Glutamatergic neuron (in vitro differentiated cells): ENCODE measurements around the gene ITPK1. TPM values are rescaled to one million over a fixed set of nuclear protein-coding genes. Genes with fewer than 3 reads are reported as not detected.

Experiments used
- DNase-seq: peaks from one replicate; pipeline ENCODE4 v3.0.0; 2022
- H3K27ac Mint-ChIP-seq: one replicate; pipeline ENCODE4 v1.8.0; 2020; ENCODE audit warnings: mild to moderate bottlenecking, mixed read lengths, inconsistent platforms; ENCODE audit not compliant: unreplicated experiment
- H3K27me3 Mint-ChIP-seq: one replicate; pipeline ENCODE4 v1.8.0; 2020; ENCODE audit warnings: mild to moderate bottlenecking, moderate library complexity, mixed read lengths, inconsistent platforms; ENCODE audit not compliant: unreplicated experiment
- H3K36me3 Mint-ChIP-seq: one replicate; pipeline ENCODE4 v1.8.0; 2020; ENCODE audit warnings: mild to moderate bottlenecking, mixed read lengths, inconsistent platforms; ENCODE audit not compliant: unreplicated experiment
- H3K4me1 Mint-ChIP-seq: one replicate; pipeline ENCODE4 v1.8.0; 2020; ENCODE audit warnings: mild to moderate bottlenecking, low read depth, mixed read lengths, inconsistent platforms; ENCODE audit not compliant: unreplicated experiment
- H3K4me3 Mint-ChIP-seq: one replicate; pipeline ENCODE4 v1.8.0; 2020; ENCODE audit warnings: mild to moderate bottlenecking, mixed read lengths, inconsistent platforms; ENCODE audit not compliant: unreplicated experiment
- H3K9me3 Mint-ChIP-seq: one replicate; pipeline ENCODE4 v1.8.0; 2020; ENCODE audit warnings: mild to moderate bottlenecking, moderate library complexity, mixed read lengths, inconsistent platforms; ENCODE audit not compliant: unreplicated experiment
- total RNA-seq: library from RNA; stranded (reverse); fragmentation: NEBNext Ultra II Directional; extraction: Animal tissue kit (Norgen Biotek cat#: 25700); gene quantifications from one replicate; pipeline ENCODE4 v1.2.1, GENCODE V29; 2021; ENCODE audit not compliant: unreplicated experiment
- TF ChIP-seq, protein P1 (sequence below): fragments of 200-600 bp; sonication (generic); IDR thresholded peaks from one replicate; pipeline ENCODE4 v1.5.0; 2021; ENCODE audit not compliant: partially characterized antibody, unreplicated experiment

The ITPK1 gene
- total RNA-seq, 1 donor from 2014 or later: 132 TPM

DNA sequence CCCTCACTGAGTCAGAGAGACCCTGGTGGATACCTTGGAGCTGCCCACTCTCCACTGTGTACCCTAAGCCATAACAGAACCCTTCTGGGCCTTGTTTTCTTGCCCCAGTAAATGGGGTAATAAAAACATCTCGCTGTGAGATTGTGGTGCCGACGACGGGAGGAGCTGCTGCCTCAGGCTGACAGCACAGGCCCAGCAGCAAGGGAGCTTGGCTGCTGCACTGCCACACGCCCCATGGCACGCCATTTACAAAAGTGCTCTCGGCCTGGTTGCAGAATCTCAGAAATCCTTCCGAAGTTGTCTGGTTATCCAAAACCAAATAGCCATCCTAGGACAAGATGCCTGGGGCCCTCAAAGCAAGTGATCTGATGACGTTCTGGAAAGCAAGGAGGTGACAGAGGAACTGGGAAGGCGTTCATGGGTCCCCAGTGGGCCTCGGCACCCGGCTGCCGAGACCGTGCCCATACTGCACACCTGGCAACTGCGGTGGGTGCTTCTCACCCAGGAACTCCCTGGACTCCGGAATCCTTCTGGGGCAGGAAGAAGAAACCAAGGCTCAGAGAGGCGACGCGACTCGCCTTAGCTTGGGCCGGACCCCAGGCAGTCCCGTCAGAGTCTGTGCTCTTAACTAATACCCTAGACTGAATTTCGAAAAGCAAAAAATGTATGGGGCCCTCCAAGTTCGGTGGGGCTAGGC, 166.1 kb downstream of the ITPK1 start:
- no peaks in the 10 kb centered on the region for H3K36me3 Mint-ChIP-seq

DNA sequence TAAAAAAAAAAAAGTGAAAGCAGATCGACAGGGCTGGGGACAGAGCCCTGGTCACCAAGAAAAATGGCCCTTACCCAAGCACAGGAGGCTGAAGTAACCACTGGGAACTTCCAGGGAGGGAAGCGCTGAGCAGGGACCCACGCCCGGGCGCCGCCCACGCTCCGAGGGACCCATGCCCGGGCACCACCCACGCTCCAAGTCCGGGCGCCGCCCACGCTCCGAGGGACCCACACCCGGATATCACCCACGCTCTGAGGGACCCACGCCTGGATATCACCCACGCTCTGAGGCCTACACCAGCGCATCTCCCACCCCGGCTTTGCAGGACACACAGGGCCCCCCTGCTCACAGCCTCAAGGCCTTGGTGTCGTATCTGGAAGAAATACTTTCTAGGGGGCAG, 167.1 kb downstream of the ITPK1 start:
- Mint-ChIP-seq H3K9me3 (peaks cover 19% of the 10 kb centered on the region), H3K4me1 (peaks cover 45% of the 10 kb centered on the region), H3K36me3 (no peaks in the 10 kb centered on the region), H3K27me3 (peaks cover 13% of the 10 kb centered on the region), H3K27ac (no peak overlapping the region), H3K4me3 (no peak overlapping the region)
- TF ChIP-seq, protein P1, sequence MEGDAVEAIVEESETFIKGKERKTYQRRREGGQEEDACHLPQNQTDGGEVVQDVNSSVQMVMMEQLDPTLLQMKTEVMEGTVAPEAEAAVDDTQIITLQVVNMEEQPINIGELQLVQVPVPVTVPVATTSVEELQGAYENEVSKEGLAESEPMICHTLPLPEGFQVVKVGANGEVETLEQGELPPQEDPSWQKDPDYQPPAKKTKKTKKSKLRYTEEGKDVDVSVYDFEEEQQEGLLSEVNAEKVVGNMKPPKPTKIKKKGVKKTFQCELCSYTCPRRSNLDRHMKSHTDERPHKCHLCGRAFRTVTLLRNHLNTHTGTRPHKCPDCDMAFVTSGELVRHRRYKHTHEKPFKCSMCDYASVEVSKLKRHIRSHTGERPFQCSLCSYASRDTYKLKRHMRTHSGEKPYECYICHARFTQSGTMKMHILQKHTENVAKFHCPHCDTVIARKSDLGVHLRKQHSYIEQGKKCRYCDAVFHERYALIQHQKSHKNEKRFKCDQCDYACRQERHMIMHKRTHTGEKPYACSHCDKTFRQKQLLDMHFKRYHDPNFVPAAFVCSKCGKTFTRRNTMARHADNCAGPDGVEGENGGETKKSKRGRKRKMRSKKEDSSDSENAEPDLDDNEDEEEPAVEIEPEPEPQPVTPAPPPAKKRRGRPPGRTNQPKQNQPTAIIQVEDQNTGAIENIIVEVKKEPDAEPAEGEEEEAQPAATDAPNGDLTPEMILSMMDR: no peak
- DNase-seq: no peak

More for the DNA sequence above, 166.1 kb downstream of the ITPK1 start:
- peaks cover 12% of the 10 kb centered on the region for H3K27me3 Mint-ChIP-seq
- H3K4me3 Mint-ChIP-seq: no peak overlapping the region
- TF ChIP-seq, protein P1: no peak
- no peak overlapping the region for H3K27ac Mint-ChIP-seq
- H3K9me3 Mint-ChIP-seq: peaks cover 14% of the 10 kb centered on the region
- H3K4me1 Mint-ChIP-seq: peaks cover 45% of the 10 kb centered on the region
- no peak for DNase-seq

DNA sequence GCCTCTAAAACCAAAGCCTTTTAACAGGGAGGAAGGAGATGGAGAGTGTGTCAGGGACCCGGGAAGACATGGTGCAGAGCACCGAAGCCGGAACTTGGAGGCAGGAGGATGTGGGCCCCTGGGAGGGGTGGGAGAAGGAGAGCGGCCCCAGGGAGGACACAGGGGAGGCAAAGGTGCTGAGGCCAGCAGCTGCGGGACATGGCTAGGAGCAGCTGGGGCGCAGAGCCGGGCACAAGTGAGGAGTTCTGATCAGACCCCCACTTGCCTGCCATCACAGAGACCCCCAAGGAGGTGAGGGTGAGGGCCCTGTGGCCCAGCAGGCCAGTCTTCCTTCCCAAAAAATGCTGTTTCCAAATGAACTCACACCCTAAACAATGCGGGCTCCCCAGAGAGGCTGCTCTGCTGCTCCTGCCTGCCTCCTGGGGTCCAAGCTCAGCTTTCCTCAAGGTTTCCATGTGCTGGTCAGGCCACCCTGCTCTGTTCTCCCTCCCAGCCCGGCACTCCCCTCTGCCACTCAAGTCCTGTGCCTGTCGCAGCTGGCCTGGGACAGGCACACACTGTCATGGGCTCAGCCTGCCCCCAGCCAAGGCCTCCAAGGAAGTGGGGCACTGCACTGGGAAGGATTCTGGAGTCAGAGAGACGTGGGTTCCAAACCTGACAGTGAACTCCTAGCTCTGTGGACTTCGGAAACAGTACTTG, 168.7 kb downstream of the ITPK1 start:
- H3K27ac Mint-ChIP-seq: peak overlapping the region; percentile 84
- H3K27me3 Mint-ChIP-seq: peaks cover 13% of the 10 kb centered on the region
- H3K9me3 Mint-ChIP-seq: peaks cover 19% of the 10 kb centered on the region
- H3K4me3 Mint-ChIP-seq: no peak overlapping the region
- TF ChIP-seq, protein P1: no peak
- DNase-seq: no peak
- H3K4me1 Mint-ChIP-seq: peaks cover 41% of the 10 kb centered on the region
- H3K36me3 Mint-ChIP-seq: no peaks in the 10 kb centered on the region

DNA sequence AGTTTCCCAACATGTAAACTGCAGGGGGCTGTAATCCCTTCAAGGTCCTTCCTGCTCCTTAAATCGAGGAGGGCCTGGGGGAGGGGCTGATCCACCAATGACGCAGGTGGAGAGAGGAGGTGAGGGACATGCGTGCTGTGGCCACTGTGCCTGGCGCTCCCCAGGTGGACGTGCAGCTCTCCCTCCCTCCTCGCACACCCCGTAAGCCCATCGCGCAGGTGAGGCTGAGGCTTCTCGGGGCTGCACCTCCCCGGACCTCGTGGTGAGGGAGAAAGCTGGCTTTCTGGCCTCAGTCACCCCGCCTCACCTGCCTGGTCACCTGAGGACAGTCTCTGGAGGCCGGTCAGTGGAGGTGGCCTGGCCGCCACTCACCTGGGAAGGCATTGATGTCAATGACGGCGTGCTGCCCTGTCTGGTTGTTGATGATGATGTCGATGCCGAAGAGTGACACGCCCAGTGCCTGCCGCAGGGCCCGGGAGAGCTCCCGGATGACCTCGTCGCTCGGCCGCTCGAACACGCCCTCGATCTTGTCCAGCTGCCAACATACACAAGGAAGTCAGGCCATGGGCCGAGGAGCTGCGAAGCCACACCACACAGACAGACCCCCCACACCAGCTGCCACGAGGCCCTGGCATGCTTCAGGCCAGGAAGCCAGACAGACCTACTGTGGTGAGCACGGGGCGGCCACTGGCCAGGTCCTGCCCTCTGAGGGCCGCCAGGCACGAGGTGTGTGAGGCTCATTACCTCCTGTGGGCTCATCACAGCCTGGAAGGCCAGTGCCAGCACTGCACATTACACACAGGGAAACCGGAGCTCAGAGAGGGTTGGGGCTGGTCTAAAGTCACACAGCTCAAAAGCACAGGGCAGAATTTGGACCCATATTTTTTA, 169.5 kb downstream of the ITPK1 start:
- no peaks in the 10 kb centered on the region for H3K36me3 Mint-ChIP-seq
- peaks cover 35% of the 10 kb centered on the region for H3K4me1 Mint-ChIP-seq
- TF ChIP-seq, protein P1: no peak
- peaks cover 15% of the 10 kb centered on the region for H3K27me3 Mint-ChIP-seq
- peaks cover 19% of the 10 kb centered on the region for H3K9me3 Mint-ChIP-seq
- peak overlapping the region; percentile 84 for H3K27ac Mint-ChIP-seq
- H3K4me3 Mint-ChIP-seq: no peak overlapping the region
- peak; percentile 54 for DNase-seq
